Stimulated activated naive CD4-positive, alpha-beta T cell treated with Interleukin-2 at 50 U/mL for 16 hours (primary cell): ENCODE data around the gene PLA2G10.
"Not testable (repeated sequence)": the region's sequence is repeated elsewhere in the genome, so short reads cannot be mapped to it uniquely, and the experiment has no call there.

Experiments
- DNase-seq: peaks from one replicate; lab custom pipeline; 2025; lab: John Stamatoyannopoulos, UW

The PLA2G10 gene

GRCh38 chr16:14694129-14694528 is at the start of gene PLA2G10:
PLA2G10 (minus strand) TSS chr16:14694308; CDS start chr16:14694229, 79 bp downstream.
- DNase-seq: not testable (repeated sequence)

- DNase-seq: not testable (repeated sequence)
Observed at GRCh38 chr16:14742273-14743128, 48.4 kb upstream of the PLA2G10 start, which contains the start of gene NPIPA2. NPIPA2 (plus strand) TSS chr16:14742533; CDS start chr16:14748066, 5,533 bp downstream.

GRCh38 chr16:14741794-14742193 is 47.7 kb upstream of the PLA2G10 start:
- DNase-seq: not testable (repeated sequence)

- DNase-seq: not testable (repeated sequence)
Observed at GRCh38 chr16:14740832-14741385, 46.8 kb upstream of the PLA2G10 start.

GRCh38 chr16:14733233-14733632 is 39.1 kb upstream of the PLA2G10 start:
- not testable (repeated sequence) for DNase-seq

- not testable (repeated sequence) for DNase-seq
Observed at GRCh38 chr16:14703156-14704011, 9.3 kb upstream of the PLA2G10 start, which contains the start of gene NPIPA3. NPIPA3 (plus strand) TSS chr16:14703411; CDS start chr16:14708944, 5,533 bp downstream.

GRCh38 chr16:14702672-14703071 is 8.6 kb upstream of the PLA2G10 start:
- DNase-seq: not testable (repeated sequence)

GRCh38 chr16:14701859-14702258 is 7.8 kb upstream of the PLA2G10 start:
- DNase-seq: not testable (repeated sequence)

- DNase-seq: not testable (repeated sequence)
Observed at GRCh38 chr16:14685870-14686793, 8.0 kb downstream of the PLA2G10 start.

- no peak for DNase-seq
Observed at GRCh38 chr16:14682121-14682520, 12.0 kb downstream of the PLA2G10 start.

- no peak for DNase-seq
Observed at GRCh38 chr16:14681115-14681514, 13.0 kb downstream of the PLA2G10 start.

- DNase-seq: not testable (repeated sequence)
Observed at GRCh38 chr16:14680396-14680795, 13.7 kb downstream of the PLA2G10 start.

- DNase-seq: no peak
Observed at GRCh38 chr16:14678748-14679497, 15.2 kb downstream of the PLA2G10 start.

GRCh38 chr16:14677627-14678026 is 16.5 kb downstream of the PLA2G10 start:
- DNase-seq: no peak

- no peak for DNase-seq
Observed at GRCh38 chr16:14676633-14677032, 17.5 kb downstream of the PLA2G10 start.

- DNase-seq: no peak
Observed at GRCh38 chr16:14672403-14672971, 21.6 kb downstream of the PLA2G10 start.

- DNase-seq: no peak
Observed at GRCh38 chr16:14669776-14670175, 24.3 kb downstream of the PLA2G10 start.

- no peak for DNase-seq
Observed at GRCh38 chr16:14668556-14669223, 25.4 kb downstream of the PLA2G10 start.
